ENCODE measurements around the gene UGDH.

The UGDH gene

GRCh38 chr4:39450618-39451017 is 76.6 kb downstream of the UGDH start:
- DNase-seq, result no peak
